Adrenal gland (tissue), 12 donors: Measurements from ENCODE around the gene LAPTM5. TPM values are rescaled to one million over a fixed set of nuclear protein-coding genes. Genes with fewer than 3 reads are reported as not detected.

Experiments
- DNase-seq, 7 donors: peaks; one replicate each; pipeline ENCODE4 v3.0.0-alpha.2; 2019 to 2020
- H3K27ac ChIP-seq, 5 donors: fragments of 200-600 bp; sonication (generic) in 4 of 5; 1 replicate in 3 of 5; 2 replicates in 2 of 5; pipeline versions ENCODE4 v1.5.1 to v1.8.0; 2016 to 2020; ENCODE audit warnings: mild to moderate bottlenecking in 1 of 5
- H3K27me3 ChIP-seq: fragments of 200-600 bp; 2 replicates; pipeline ENCODE4 v1.8.0; 2021
- H3K36me3 ChIP-seq, 2 donors: fragments of 200-600 bp; replicated peaks in 1 of 2; 1 replicate in 1 of 2; 2 replicates in 1 of 2; pipeline versions ENCODE4 v1.5.1 to v1.8.0; 2018 to 2022
- H3K4me1 ChIP-seq, 2 donors: fragments of 200-600 bp; replicated peaks in 1 of 2; 1 replicate in 1 of 2; 2 replicates in 1 of 2; pipeline versions ENCODE4 v1.5.1 to v1.8.0; 2018 to 2021
- H3K4me3 ChIP-seq, 4 donors: fragments of 200-600 bp; sonication (generic) in 3 of 4; one replicate each; pipeline ENCODE4 v1.5.1; 2016 to 2018
- H3K9me3 ChIP-seq, 3 donors: fragments of 200-600 bp; sonication (generic) in 1 of 3; replicated peaks in 1 of 3; 1 replicate in 2 of 3; 2 replicates in 1 of 3; pipeline versions ENCODE4 v1.5.1 to v1.8.0; 2016 to 2021
- CTCF ChIP-seq, 6 experiments: fragments of 450-650 bp in 4 of 6; fragments of 200-600 bp in 2 of 6; sonication (generic) in 1 of 6; IDR thresholded peaks; 1 replicate in 5 of 6; 2 replicates in 1 of 6; pipeline versions ENCODE4 v1.5.1 to v1.8.0; 2016 to 2021; ENCODE audit warnings: antibody characterized with exemption in 6 of 6, mild to moderate bottlenecking in 2 of 6, moderate library complexity in 1 of 6
- POLR2A ChIP-seq, 2 donors: fragments of 450-650 bp; IDR thresholded peaks; one replicate each; pipeline ENCODE4 v1.6.1; 2017; ENCODE audit warnings: antibody characterized with exemption in 2 of 2, mild to moderate bottlenecking in 2 of 2, moderate library complexity in 1 of 2
- WGBS, 4 donors: extraction: QIAGEN DNeasy Blood & Tissue Kit in 2 of 4; methylation state at CpG; one replicate each; pipeline versions ENCODE4 v1.1.5 to v1.1.7; 2013 to 2017; 5-methylcytosine and 5-hydroxymethylcytosine counted together
- intact Hi-C, 2 donors: fragments of 100-400 bp; cut with DNase I; formaldehyde crosslinking; loops; one replicate each; pipeline versions ENCODE4 v1.14.1 to v1.15.0; 2022 to 2023
- polyA plus RNA-seq, 3 donors: library from polyadenylated mRNA; stranded (reverse); fragments of 200-250 nt in 2 of 3; fragments of 350-450 nt in 1 of 3; fragmentation: Illumina TruSeq in 1 of 3; extraction: RNeasy Lipid Tissue Mini Kit (QIAGEN cat#74804) in 1 of 3; gene quantifications; one replicate each; pipeline ENCODE4 v1.2.3, GENCODE V29; 2013 to 2014
- total RNA-seq, 9 donors: library from RNA; depleted of rRNA in 4 of 9; stranded (reverse); fragments of >200 nt in 4 of 9; fragments of 120-200 nt in 1 of 9; fragmentation: NEBNext Ultra II Directional in 1 of 9; extraction: Animal tissue kit (Norgen Biotek cat#: 25700) in 1 of 9; gene quantifications; one replicate each; pipeline versions ENCODE4 v1.1.0 to v1.2.4, GENCODE V29; 2013 to 2023
- donor health status: healthy with polysubstance abuse.
- donor health status: Bipolar disorder and iron deficiency.
- donor health status: DM: yes; HTN: yes; CAD: no.
- donor health status: DM: no; HTN: no; CAD: no.
- donor health status: DM: no; HTN: no; CAD: no.
- donor health status: DM: yes; HTN: yes; CAD: no.

Gene LAPTM5
- total and polyA plus RNA-seq, 12 donors, result 7.8 to 177 (median 109) TPM

GRCh38 chr1:30694280-30695175 is 63.0 kb downstream of the LAPTM5 start:
- WGBS, 4 donors, result 72 to 80% (median 74%) methylated on average over 7 to 8 of the region's 8 CpGs
- Histone ChIP-seq H3K36me3 (no peaks in the 10 kb centered on the region), H3K9me3 (no peaks in the 10 kb centered on the region), H3K27me3 (peaks cover 6% of the 10 kb centered on the region), H3K27ac (no peak overlapping the region), H3K4me3 (no peak overlapping the region), H3K4me1 (no peaks in the 10 kb centered on the region)
- intact Hi-C loops, result no loop called here
- TF ChIP-seq POLR2A (IDR thresholded peaks at IDR 0.05), result no peak
- TF ChIP-seq CTCF (IDR thresholded peaks at IDR 0.05), result no peak
- no peak for DNase-seq

GRCh38 chr1:30693822-30694221 is 63.8 kb downstream of the LAPTM5 start:
- Histone ChIP-seq H3K27me3 (peaks cover 6% of the 10 kb centered on the region), H3K4me3 (no peak overlapping the region), H3K36me3 (no peaks in the 10 kb centered on the region), H3K9me3 (no peaks in the 10 kb centered on the region), H3K27ac (no peak overlapping the region), H3K4me1 (no peaks in the 10 kb centered on the region)
- intact Hi-C loops, result no loop called here
- no peak for DNase-seq
- no peak for TF ChIP-seq POLR2A (IDR thresholded peaks at IDR 0.05)
- no peak for TF ChIP-seq CTCF (IDR thresholded peaks at IDR 0.05)
- WGBS, 4 donors, result 24 to 76% (median 58%) methylated on average over 4 to 5 of the region's 5 CpGs

- 66 to 85% (median 79%) methylated on average over 2 to 3 of the region's 3 CpGs for WGBS, 4 donors
- Histone ChIP-seq H3K27me3 (peaks cover 6% of the 10 kb centered on the region), H3K4me3 (no peak overlapping the region), H3K36me3 (no peaks in the 10 kb centered on the region), H3K27ac (no peak overlapping the region), H3K4me1 (no peaks in the 10 kb centered on the region), H3K9me3 (no peaks in the 10 kb centered on the region)
- TF ChIP-seq POLR2A (IDR thresholded peaks at IDR 0.05) (no peak), CTCF (IDR thresholded peaks at IDR 0.05) (no peak)
- intact Hi-C loops, result no loop called here
- DNase-seq, result no peak
Observed at GRCh38 chr1:30693366-30693765, 64.2 kb downstream of the LAPTM5 start.

GRCh38 chr1:30692948-30693301 is 64.6 kb downstream of the LAPTM5 start:
- no peaks in the 10 kb centered on the region for H3K4me1 ChIP-seq
- H3K27ac ChIP-seq, result no peak overlapping the region
- H3K4me3 ChIP-seq, result no peak overlapping the region
- intact Hi-C loops, result no loop called here
- H3K36me3 ChIP-seq, result no peaks in the 10 kb centered on the region
- DNase-seq, result no peak
- no peaks in the 10 kb centered on the region for H3K9me3 ChIP-seq
- peaks cover 6% of the 10 kb centered on the region for H3K27me3 ChIP-seq
- WGBS, 4 donors, result 42 to 76% (median 68%) methylated on average over 4 to 7 of the region's 7 CpGs
- TF ChIP-seq POLR2A (IDR thresholded peaks at IDR 0.05) (no peak), CTCF (IDR thresholded peaks at IDR 0.05) (no peak)
